Measurements from ENCODE around the gene MSRB3.

MSRB3 gene

GRCh38 chr12:65327207-65328076 lies 49.0 kb downstream of the MSRB3 start:
- no peak overlapping the region for H3K4me3 ChIP-seq (replicated peaks; ENCODE audit: low read depth, low read length)
- TF ChIP-seq CTCF (IDR thresholded peaks at IDR 0.05; ENCODE audit: insufficient read depth, low read length, poor library complexity, severe bottlenecking) = no peak
- no peaks in the 10 kb centered on the region for H3K27me3 ChIP-seq (replicated peaks; ENCODE audit: control insufficient read depth, insufficient read depth, low read length)
- DNase-seq (ENCODE audit: extremely low read depth, insufficient read length) = no peak
- H3K36me3 ChIP-seq (ENCODE audit: control insufficient read depth, insufficient read depth, low read length) = no peaks in the 10 kb centered on the region

GRCh38 chr12:65329721-65330120 lies 51.2 kb downstream of the MSRB3 start:
- no peak for TF ChIP-seq CTCF (IDR thresholded peaks at IDR 0.05; ENCODE audit: insufficient read depth, low read length, poor library complexity, severe bottlenecking)
- Histone ChIP-seq H3K36me3 (ENCODE audit: control insufficient read depth, insufficient read depth, low read length) (no peaks in the 10 kb centered on the region), H3K27me3 (replicated peaks; ENCODE audit: control insufficient read depth, insufficient read depth, low read length) (no peaks in the 10 kb centered on the region), H3K4me3 (replicated peaks; ENCODE audit: low read depth, low read length) (no peak overlapping the region)
- DNase-seq (ENCODE audit: extremely low read depth, insufficient read length) = no peak

GRCh38 chr12:65330331-65330730 lies 51.8 kb downstream of the MSRB3 start:
- TF ChIP-seq CTCF (IDR thresholded peaks at IDR 0.05; ENCODE audit: insufficient read depth, low read length, poor library complexity, severe bottlenecking) = no peak
- no peak for DNase-seq (ENCODE audit: extremely low read depth, insufficient read length)
- no peaks in the 10 kb centered on the region for H3K36me3 ChIP-seq (ENCODE audit: control insufficient read depth, insufficient read depth, low read length)
- no peaks in the 10 kb centered on the region for H3K27me3 ChIP-seq (replicated peaks; ENCODE audit: control insufficient read depth, insufficient read depth, low read length)
- H3K4me3 ChIP-seq (replicated peaks; ENCODE audit: low read depth, low read length) = no peak overlapping the region

GRCh38 chr12:65331456-65331855 lies 53.0 kb downstream of the MSRB3 start:
- H3K27me3 ChIP-seq (replicated peaks; ENCODE audit: control insufficient read depth, insufficient read depth, low read length) = no peaks in the 10 kb centered on the region
- no peak overlapping the region for H3K4me3 ChIP-seq (replicated peaks; ENCODE audit: low read depth, low read length)
- H3K36me3 ChIP-seq (ENCODE audit: control insufficient read depth, insufficient read depth, low read length) = no peaks in the 10 kb centered on the region
- TF ChIP-seq CTCF (IDR thresholded peaks at IDR 0.05; ENCODE audit: insufficient read depth, low read length, poor library complexity, severe bottlenecking) = no peak
- DNase-seq (ENCODE audit: extremely low read depth, insufficient read length) = no peak

GRCh38 chr12:65333649-65334048 lies 55.2 kb downstream of the MSRB3 start:
- no peak for DNase-seq (ENCODE audit: extremely low read depth, insufficient read length)
- TF ChIP-seq CTCF (IDR thresholded peaks at IDR 0.05; ENCODE audit: insufficient read depth, low read length, poor library complexity, severe bottlenecking) = no peak
- H3K36me3 ChIP-seq (ENCODE audit: control insufficient read depth, insufficient read depth, low read length) = no peaks in the 10 kb centered on the region
- no peaks in the 10 kb centered on the region for H3K27me3 ChIP-seq (replicated peaks; ENCODE audit: control insufficient read depth, insufficient read depth, low read length)
- H3K4me3 ChIP-seq (replicated peaks; ENCODE audit: low read depth, low read length) = no peak overlapping the region

Data from GM06990 (cell line).